GM12878 (cell line): Measurements from ENCODE around the gene IQGAP3. TPM values are rescaled to one million over a fixed set of nuclear protein-coding genes. Genes with fewer than 3 reads are reported as not detected.

ENCODE experiments used
- ATF7 ChIP-seq: fragments of 450-650 bp; IDR thresholded peaks from 2 replicates; pipeline ENCODE4 v1.6.1; 2016; ENCODE audit warnings: low read depth, mild to moderate bottlenecking
- BCLAF1 ChIP-seq: fragments of 450-650 bp; IDR thresholded peaks from 2 replicates; pipeline ENCODE4 v1.6.1; 2017; ENCODE audit warnings: antibody characterized with exemption, mild to moderate bottlenecking, moderate library complexity
- CHD1 ChIP-seq: IDR thresholded peaks from 2 replicates; pipeline ENCODE4 v1.6.1; 2012; ENCODE audit warnings: low read depth, low read length, improper control_type of control experiment
- GABPA ChIP-seq: IDR thresholded peaks from 2 replicates; pipeline ENCODE4 v1.6.1; 2014; ENCODE audit warnings: antibody characterized with exemption, low read depth, mild to moderate bottlenecking, inconsistent platforms
- HDGF ChIP-seq: fragments of 450-650 bp; IDR thresholded peaks from 2 replicates; pipeline ENCODE4 v1.6.1; 2016; ENCODE audit warnings: antibody characterized with exemption
- IKZF1 ChIP-seq: fragments of 450-650 bp; conservative IDR thresholded peaks from 2 replicates; pipeline ENCODE4 v1.6.1; 2017; ENCODE audit warnings: antibody characterized with exemption, mild to moderate bottlenecking
- KAT2A ChIP-seq: conservative IDR thresholded peaks from 2 replicates; pipeline ENCODE4 v1.6.1; 2011; ENCODE audit warnings: low read depth, low read length; ENCODE audit not compliant: control insufficient read depth
- NFYA ChIP-seq: IDR thresholded peaks from 2 replicates; pipeline ENCODE4 v1.6.1; 2011; ENCODE audit warnings: low read depth, mild to moderate bottlenecking, low read length, improper control_type of control experiment, borderline replicate concordance
- NKRF ChIP-seq: fragments of 450-650 bp; conservative IDR thresholded peaks from 2 replicates; pipeline ENCODE4 v1.6.1; 2017; ENCODE audit warnings: mild to moderate bottlenecking, moderate library complexity
- NR2C2 ChIP-seq: IDR thresholded peaks from 2 replicates; pipeline ENCODE4 v1.6.1; 2011; ENCODE audit warnings: borderline replicate concordance, low read depth; ENCODE audit not compliant: control insufficient read depth, insufficient read length
- PAX5 ChIP-seq: IDR thresholded peaks from 2 replicates; pipeline ENCODE4 v1.6.1; 2011; ENCODE audit warnings: low read depth, low read length, borderline replicate concordance
- PBX3 ChIP-seq: IDR thresholded peaks from 2 replicates; pipeline ENCODE4 v1.6.1; 2011; ENCODE audit warnings: mild to moderate bottlenecking, low read depth, low read length, moderate library complexity; ENCODE audit not compliant: insufficient replicate concordance
- RBBP5 ChIP-seq: fragments of 200-600 bp; sonication (generic); conservative IDR thresholded peaks from 2 replicates; pipeline ENCODE4 v1.6.1; 2016
- SP1 ChIP-seq: IDR thresholded peaks from one replicate; pipeline ENCODE4 v1.6.1; 2011; ENCODE audit warnings: low read depth, low read length
- TAF1 ChIP-seq: IDR thresholded peaks from 2 replicates; pipeline ENCODE4 v1.6.1; 2011; ENCODE audit warnings: mild to moderate bottlenecking, low read depth, low read length, borderline replicate concordance
- TCF12 ChIP-seq: IDR thresholded peaks from 2 replicates; pipeline ENCODE4 v1.6.1; 2011; ENCODE audit warnings: low read depth, mild to moderate bottlenecking, low read length
- USF1 ChIP-seq: IDR thresholded peaks from 2 replicates; pipeline ENCODE4 v1.6.1; 2011; ENCODE audit warnings: borderline replicate concordance, low read depth, mild to moderate bottlenecking, moderate library complexity, mixed read lengths, low read length; ENCODE audit not compliant: insufficient read depth; ENCODE audit errors: extremely low read length
- polyA plus RNA-seq, 11 experiments: library from polyadenylated mRNA; depleted of rRNA in 4 of 11; unstranded in 6 of 11; stranded (reverse) in 5 of 11; fragments of >200 nt; fragmentation: Nextera tagmentation in 4 of 11; fragmentation: Illumina TruSeq in 1 of 11; extraction: Ambion mirVana in 4 of 11; extraction: Trizol in 1 of 11; gene quantifications; 1 replicate in 1 of 11; 2 replicates in 10 of 11; pipeline versions ENCODE4 v1.2.1 to v1.2.3, GENCODE V29; 2011 to 2016; ENCODE audit warnings: inconsistent platforms in 2 of 11, missing spikeins in 2 of 11, low read depth in 1 of 11
- total RNA-seq, 4 experiments: library from RNA; depleted of rRNA in 3 of 4; stranded (reverse); fragments of >200 nt in 3 of 4; fragmentation: Illumina TruSeq in 1 of 4; extraction: Trizol in 1 of 4; gene quantifications; 2 replicates each; pipeline versions ENCODE4 v1.2.1 to v1.2.3, GENCODE V29; 2013 to 2021
- TF ChIP-seq, protein P1 (sequence below): fragments of 450-650 bp; IDR thresholded peaks from 2 replicates; pipeline ENCODE4 v1.6.1; 2016; ENCODE audit warnings: mild to moderate bottlenecking
- TF ChIP-seq, protein P2 (sequence below): fragments of 450-650 bp; formaldehyde crosslinking; IDR thresholded peaks from 2 replicates; pipeline ENCODE4 v1.5.0; 2022; ENCODE audit warnings: mild to moderate bottlenecking, missing genetic modification characterization

The IQGAP3 gene
- total and polyA plus RNA-seq, 10 of the 15 experiments (the other 5 are each of a cell fraction or from before 2014, with no cell fraction given), result 1.1 to 10.7 (median 7.9) TPM

GRCh38 chr1:156487862-156488261, 84.5 kb downstream of the IQGAP3 start (continued):
- no peak for TF ChIP-seq NKRF
- TF ChIP-seq, protein P1, sequence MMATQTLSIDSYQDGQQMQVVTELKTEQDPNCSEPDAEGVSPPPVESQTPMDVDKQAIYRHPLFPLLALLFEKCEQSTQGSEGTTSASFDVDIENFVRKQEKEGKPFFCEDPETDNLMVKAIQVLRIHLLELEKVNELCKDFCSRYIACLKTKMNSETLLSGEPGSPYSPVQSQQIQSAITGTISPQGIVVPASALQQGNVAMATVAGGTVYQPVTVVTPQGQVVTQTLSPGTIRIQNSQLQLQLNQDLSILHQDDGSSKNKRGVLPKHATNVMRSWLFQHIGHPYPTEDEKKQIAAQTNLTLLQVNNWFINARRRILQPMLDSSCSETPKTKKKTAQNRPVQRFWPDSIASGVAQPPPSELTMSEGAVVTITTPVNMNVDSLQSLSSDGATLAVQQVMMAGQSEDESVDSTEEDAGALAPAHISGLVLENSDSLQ, result peak; percentile 81
- TF ChIP-seq, protein P2, sequence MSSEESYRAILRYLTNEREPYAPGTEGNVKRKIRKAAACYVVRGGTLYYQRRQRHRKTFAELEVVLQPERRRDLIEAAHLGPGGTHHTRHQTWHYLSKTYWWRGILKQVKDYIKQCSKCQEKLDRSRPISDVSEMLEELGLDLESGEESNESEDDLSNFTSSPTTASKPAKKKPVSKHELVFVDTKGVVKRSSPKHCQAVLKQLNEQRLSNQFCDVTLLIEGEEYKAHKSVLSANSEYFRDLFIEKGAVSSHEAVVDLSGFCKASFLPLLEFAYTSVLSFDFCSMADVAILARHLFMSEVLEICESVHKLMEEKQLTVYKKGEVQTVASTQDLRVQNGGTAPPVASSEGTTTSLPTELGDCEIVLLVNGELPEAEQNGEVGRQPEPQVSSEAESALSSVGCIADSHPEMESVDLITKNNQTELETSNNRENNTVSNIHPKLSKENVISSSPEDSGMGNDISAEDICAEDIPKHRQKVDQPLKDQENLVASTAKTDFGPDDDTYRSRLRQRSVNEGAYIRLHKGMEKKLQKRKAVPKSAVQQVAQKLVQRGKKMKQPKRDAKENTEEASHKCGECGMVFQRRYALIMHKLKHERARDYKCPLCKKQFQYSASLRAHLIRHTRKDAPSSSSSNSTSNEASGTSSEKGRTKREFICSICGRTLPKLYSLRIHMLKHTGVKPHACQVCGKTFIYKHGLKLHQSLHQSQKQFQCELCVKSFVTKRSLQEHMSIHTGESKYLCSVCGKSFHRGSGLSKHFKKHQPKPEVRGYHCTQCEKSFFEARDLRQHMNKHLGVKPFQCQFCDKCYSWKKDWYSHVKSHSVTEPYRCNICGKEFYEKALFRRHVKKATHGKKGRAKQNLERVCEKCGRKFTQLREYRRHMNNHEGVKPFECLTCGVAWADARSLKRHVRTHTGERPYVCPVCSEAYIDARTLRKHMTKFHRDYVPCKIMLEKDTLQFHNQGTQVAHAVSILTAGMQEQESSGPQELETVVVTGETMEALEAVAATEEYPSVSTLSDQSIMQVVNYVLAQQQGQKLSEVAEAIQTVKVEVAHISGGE (CRISPR knock-in tag), result no peak
- TF ChIP-seq PBX3, result peak; percentile 11
- no peak for TF ChIP-seq TAF1
- TF ChIP-seq TCF12, result no peak
- no peak for TF ChIP-seq HDGF
- no peak for TF ChIP-seq CHD1
- TF ChIP-seq BCLAF1, result no peak
- TF ChIP-seq ATF7, result peak; percentile 10; the same call in 1 of the 2 replicates
- TF ChIP-seq NR2C2, result no peak
- no peak for TF ChIP-seq GABPA
- no peak for TF ChIP-seq USF1
- no peak for TF ChIP-seq KAT2A
- peak; percentile 13; the same call in 1 of the 2 replicates for TF ChIP-seq PAX5
- no peak for TF ChIP-seq SP1
- no peak for TF ChIP-seq IKZF1
- TF ChIP-seq RBBP5, result no peak
- no peak for TF ChIP-seq NFYA
